Glutamatergic neuron (in vitro differentiated cells): ENCODE measurements around the gene FKBP1A. TPM values are rescaled to one million over a fixed set of nuclear protein-coding genes. Genes with fewer than 3 reads are reported as not detected.

Source experiments
- DNase-seq: peaks from one replicate; pipeline ENCODE4 v3.0.0; 2022
- H3K27ac Mint-ChIP-seq: one replicate; pipeline ENCODE4 v1.8.0; 2020; ENCODE audit warnings: mild to moderate bottlenecking, mixed read lengths, inconsistent platforms; ENCODE audit not compliant: unreplicated experiment
- H3K27me3 Mint-ChIP-seq: one replicate; pipeline ENCODE4 v1.8.0; 2020; ENCODE audit warnings: mild to moderate bottlenecking, moderate library complexity, mixed read lengths, inconsistent platforms; ENCODE audit not compliant: unreplicated experiment
- H3K36me3 Mint-ChIP-seq: one replicate; pipeline ENCODE4 v1.8.0; 2020; ENCODE audit warnings: mild to moderate bottlenecking, mixed read lengths, inconsistent platforms; ENCODE audit not compliant: unreplicated experiment
- H3K4me1 Mint-ChIP-seq: one replicate; pipeline ENCODE4 v1.8.0; 2020; ENCODE audit warnings: mild to moderate bottlenecking, low read depth, mixed read lengths, inconsistent platforms; ENCODE audit not compliant: unreplicated experiment
- H3K4me3 Mint-ChIP-seq: one replicate; pipeline ENCODE4 v1.8.0; 2020; ENCODE audit warnings: mild to moderate bottlenecking, mixed read lengths, inconsistent platforms; ENCODE audit not compliant: unreplicated experiment
- H3K9me3 Mint-ChIP-seq: one replicate; pipeline ENCODE4 v1.8.0; 2020; ENCODE audit warnings: mild to moderate bottlenecking, moderate library complexity, mixed read lengths, inconsistent platforms; ENCODE audit not compliant: unreplicated experiment
- total RNA-seq: library from RNA; stranded (reverse); fragmentation: NEBNext Ultra II Directional; extraction: Animal tissue kit (Norgen Biotek cat#: 25700); gene quantifications from one replicate; pipeline ENCODE4 v1.2.1, GENCODE V29; 2021; ENCODE audit not compliant: unreplicated experiment
- TF ChIP-seq, protein P1 (sequence below): fragments of 200-600 bp; sonication (generic); IDR thresholded peaks from one replicate; pipeline ENCODE4 v1.5.0; 2021; ENCODE audit not compliant: partially characterized antibody, unreplicated experiment

The FKBP1A gene
- total RNA-seq, 1 donor from 2014 or later, result 350 TPM

DNA sequence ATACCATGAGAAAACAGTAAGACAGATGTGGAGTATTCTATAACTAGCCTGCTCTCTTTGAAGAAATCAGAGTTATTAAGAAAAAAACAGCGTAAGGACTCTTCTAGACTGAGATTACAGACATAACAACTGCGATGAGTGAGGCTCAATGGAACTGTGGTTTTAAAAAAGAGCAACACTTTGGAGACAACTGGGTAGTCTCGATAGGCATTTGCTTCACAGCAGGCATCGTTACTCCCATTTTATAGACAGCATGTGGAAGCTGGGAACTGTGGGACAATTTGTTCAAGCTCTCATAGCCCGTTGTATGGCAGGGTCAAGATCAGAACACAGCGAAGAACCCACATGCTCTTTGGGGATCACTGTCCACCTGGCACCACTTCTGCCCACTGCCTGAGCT, 4.6 kb downstream of the FKBP1A start:
- Mint-ChIP-seq H3K27ac (peak overlapping the region; percentile 92), H3K4me1 (peaks cover 54% of the 10 kb centered on the region), H3K27me3 (peaks cover 8% of the 10 kb centered on the region), H3K9me3 (peaks cover 5% of the 10 kb centered on the region), H3K4me3 (peak overlapping the region; percentile 75), H3K36me3 (no peaks in the 10 kb centered on the region)
- TF ChIP-seq, protein P1, sequence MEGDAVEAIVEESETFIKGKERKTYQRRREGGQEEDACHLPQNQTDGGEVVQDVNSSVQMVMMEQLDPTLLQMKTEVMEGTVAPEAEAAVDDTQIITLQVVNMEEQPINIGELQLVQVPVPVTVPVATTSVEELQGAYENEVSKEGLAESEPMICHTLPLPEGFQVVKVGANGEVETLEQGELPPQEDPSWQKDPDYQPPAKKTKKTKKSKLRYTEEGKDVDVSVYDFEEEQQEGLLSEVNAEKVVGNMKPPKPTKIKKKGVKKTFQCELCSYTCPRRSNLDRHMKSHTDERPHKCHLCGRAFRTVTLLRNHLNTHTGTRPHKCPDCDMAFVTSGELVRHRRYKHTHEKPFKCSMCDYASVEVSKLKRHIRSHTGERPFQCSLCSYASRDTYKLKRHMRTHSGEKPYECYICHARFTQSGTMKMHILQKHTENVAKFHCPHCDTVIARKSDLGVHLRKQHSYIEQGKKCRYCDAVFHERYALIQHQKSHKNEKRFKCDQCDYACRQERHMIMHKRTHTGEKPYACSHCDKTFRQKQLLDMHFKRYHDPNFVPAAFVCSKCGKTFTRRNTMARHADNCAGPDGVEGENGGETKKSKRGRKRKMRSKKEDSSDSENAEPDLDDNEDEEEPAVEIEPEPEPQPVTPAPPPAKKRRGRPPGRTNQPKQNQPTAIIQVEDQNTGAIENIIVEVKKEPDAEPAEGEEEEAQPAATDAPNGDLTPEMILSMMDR, result no peak
- no peak for DNase-seq

DNA sequence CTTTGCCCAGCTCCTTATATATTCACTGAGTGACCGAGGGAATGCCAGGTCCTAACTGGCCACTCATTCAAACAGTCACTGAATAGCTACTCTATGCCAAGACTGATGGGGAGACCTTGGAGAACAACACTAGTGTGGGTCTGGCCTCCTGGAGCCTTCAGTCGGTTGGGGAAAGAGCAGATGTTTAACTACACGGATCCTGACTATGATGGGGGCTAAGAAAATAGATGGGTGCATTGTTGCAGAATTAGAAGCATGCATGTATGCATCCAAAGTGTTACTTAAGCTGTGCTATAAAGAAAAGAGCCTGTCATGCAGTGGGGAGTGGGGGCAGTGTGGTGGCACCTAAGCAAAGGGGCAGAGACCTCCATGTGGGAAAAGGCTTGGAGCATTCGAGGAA, 6.5 kb downstream of the FKBP1A start:
- Mint-ChIP-seq H3K4me1 (peaks cover 67% of the 10 kb centered on the region), H3K27ac (no peak overlapping the region), H3K27me3 (peaks cover 6% of the 10 kb centered on the region), H3K4me3 (no peak overlapping the region), H3K9me3 (peaks cover 6% of the 10 kb centered on the region), H3K36me3 (no peaks in the 10 kb centered on the region)
- no peak for DNase-seq
- TF ChIP-seq, protein P1, result no peak

DNA sequence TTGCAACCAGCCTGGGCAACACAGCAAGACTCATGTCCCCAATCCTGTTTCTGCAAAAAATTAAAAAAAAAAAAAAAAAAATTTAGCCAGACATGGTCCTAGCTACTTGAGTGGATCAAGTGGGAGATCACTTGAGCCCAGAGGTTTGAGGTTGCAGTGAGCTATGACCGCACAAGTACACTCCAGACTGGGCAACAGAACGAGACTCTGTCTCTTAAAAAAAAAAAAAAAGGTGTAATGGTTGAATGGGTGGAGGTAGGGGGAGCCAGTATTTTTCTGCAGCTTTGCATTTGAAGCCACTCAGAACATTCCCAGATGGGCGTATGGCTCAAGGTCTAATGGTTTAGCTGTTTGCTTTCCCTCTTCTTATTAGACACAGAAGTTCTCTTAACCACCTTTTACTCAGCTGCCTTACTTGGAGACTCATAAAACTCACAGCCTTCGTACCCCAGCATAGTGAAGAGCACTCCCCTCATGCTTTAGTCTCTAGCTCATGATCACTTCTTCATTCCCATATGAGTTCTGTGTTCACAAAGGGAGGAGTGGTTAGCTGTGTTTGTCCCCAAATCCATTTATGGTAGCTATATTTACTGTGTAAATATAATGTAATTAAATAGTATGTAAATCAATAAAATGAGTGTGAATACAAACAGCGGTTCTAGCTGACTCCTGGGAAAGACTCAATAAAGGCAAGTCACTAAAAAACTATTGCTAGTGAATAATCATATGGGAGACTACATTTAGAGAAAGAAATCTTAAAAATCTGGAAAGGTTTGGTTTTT, 9.0 kb downstream of the FKBP1A start:
- Mint-ChIP-seq H3K9me3 (peaks cover 2% of the 10 kb centered on the region), H3K4me3 (no peak overlapping the region), H3K4me1 (peaks cover 73% of the 10 kb centered on the region), H3K36me3 (no peaks in the 10 kb centered on the region), H3K27ac (peak overlapping the region; percentile 23), H3K27me3 (no peaks in the 10 kb centered on the region)
- TF ChIP-seq, protein P1, result no peak
- no peak for DNase-seq

DNA sequence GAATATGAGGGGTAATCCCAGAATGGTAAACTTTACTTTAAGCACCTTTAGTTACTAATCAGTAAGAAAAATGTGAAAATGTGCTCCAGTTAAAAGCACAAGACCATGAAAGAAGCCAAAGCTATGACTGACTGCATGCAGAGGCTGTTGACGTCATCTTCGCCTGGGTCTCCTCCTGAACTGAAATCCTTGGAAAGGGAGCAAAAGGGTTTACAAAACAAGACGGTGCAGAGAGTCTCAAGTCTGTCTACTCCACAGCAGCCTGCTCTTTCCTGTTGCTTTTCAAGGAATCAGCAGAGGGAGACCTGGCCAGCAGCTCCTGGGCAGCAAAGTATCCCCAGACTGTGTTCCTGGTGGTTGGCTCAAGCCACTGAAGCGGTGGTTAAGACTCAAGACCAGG, 10.2 kb downstream of the FKBP1A start:
- DNase-seq, result no peak
- no peaks in the 10 kb centered on the region for H3K27me3 Mint-ChIP-seq
- H3K9me3 Mint-ChIP-seq, result peaks cover 3% of the 10 kb centered on the region
- H3K4me3 Mint-ChIP-seq, result peak overlapping the region; percentile 39
- TF ChIP-seq, protein P1, result no peak
- H3K4me1 Mint-ChIP-seq, result peaks cover 74% of the 10 kb centered on the region
- H3K27ac Mint-ChIP-seq, result no peak overlapping the region
- no peaks in the 10 kb centered on the region for H3K36me3 Mint-ChIP-seq

DNA sequence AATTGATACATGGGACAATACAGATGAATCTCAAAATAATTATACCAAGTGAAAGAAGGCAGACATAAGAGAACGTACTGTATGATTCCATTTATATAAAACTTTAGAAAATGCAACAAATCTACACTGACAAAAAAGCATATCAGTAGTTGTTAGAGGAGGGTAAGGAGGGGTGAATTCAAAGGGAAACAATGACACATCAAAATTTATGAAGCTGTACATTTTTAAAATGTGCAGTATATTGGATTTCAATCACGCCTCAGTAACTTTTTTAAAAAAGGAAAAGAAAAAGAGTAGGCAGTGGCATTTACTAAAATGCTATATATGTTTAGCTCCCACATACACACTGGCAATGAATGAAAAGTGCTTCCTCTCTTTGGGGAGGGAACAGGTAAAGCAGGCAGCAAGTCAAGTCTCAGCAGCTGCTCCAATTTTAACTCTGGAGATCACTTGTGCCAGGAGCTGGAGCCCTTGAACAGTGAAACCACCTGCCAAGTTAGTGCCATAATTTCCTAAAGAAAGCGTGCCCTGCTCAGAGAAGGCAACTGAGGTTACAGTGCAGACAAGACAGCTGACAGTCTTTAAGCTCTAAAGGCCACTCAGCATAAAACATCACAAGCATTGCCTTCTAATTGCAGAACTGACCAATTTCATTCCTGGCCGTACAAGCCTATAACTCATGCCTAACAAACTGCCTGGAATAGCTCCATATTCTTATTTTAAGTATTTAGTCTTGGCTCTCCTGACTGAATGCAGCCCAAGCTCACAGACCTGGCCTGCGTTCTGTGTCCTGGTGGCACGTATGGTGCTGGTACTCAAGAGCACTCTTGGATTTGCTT, 10.9 kb downstream of the FKBP1A start:
- no peak overlapping the region for H3K27ac Mint-ChIP-seq
- peaks cover 3% of the 10 kb centered on the region for H3K9me3 Mint-ChIP-seq
- no peaks in the 10 kb centered on the region for H3K36me3 Mint-ChIP-seq
- no peak for DNase-seq
- TF ChIP-seq, protein P1, result no peak
- H3K4me3 Mint-ChIP-seq, result no peak overlapping the region
- H3K4me1 Mint-ChIP-seq, result peaks cover 81% of the 10 kb centered on the region
- H3K27me3 Mint-ChIP-seq, result no peaks in the 10 kb centered on the region
